ENCODE measurements around the gene DOK6. TPM values are rescaled to one million over a fixed set of nuclear protein-coding genes. Genes with fewer than 3 reads are reported as not detected.
A peak's percentile ranks its signal among the peaks of the same experiment; 100 is the strongest.

Gene DOK6
- total and polyA plus RNA-seq, 2 of the 13 experiments (the other 11 are each of a cell fraction or from before 2014, with no cell fraction given), result 17.0 to 17.2 TPM

DNA sequence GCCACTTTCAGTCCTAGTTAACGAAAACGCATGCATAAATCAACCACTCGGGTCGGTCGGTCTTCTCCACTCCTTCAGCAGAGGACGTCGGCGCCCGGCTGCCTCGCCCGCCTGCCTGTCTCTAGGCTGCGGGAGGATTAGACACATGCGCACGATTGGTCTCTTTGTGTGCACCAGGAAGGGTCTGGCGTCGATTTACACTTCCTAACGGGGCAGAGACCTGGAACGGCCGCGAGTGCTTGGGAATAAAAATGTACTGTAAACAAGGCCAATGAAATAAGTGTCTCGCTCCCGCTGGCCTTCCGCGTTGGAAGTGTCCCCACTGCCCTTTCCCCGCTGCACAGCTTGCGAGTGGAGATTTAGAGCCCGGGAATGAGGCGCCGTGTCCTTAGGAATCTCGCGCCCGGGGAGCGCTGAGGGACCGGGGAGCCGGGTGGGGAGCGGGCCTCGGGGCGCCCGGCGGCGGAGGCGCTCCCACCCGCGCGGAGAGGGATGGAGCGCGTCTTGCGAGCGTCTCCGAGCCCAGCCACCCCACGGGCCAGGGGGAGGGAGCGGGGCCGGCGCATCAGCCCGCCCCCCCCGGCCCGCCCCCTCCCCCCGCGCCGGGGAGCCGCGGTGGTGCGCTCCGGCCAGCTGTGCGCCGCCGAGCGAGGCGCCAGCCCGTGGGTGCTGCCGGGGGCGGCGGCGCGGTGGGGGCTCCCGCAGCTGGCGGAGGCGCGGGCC, at the start of gene DOK6 (continued):
- TF ChIP-seq, protein P1, sequence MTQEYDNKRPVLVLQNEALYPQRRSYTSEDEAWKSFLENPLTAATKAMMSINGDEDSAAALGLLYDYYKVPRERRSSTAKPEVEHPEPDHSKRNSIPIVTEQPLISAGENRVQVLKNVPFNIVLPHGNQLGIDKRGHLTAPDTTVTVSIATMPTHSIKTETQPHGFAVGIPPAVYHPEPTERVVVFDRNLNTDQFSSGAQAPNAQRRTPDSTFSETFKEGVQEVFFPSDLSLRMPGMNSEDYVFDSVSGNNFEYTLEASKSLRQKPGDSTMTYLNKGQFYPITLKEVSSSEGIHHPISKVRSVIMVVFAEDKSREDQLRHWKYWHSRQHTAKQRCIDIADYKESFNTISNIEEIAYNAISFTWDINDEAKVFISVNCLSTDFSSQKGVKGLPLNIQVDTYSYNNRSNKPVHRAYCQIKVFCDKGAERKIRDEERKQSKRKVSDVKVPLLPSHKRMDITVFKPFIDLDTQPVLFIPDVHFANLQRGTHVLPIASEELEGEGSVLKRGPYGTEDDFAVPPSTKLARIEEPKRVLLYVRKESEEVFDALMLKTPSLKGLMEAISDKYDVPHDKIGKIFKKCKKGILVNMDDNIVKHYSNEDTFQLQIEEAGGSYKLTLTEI (CRISPR knock-in tag; conservative IDR thresholded peaks at IDR 0.05), result no peak
- TF ChIP-seq STAG1 (CRISPR knock-in tag; IDR thresholded peaks at IDR 0.05) (peak; percentile 35), ZNF224 (CRISPR knock-in tag; IDR thresholded peaks at IDR 0.05) (no peak), ZNF44 (CRISPR knock-in tag; IDR thresholded peaks at IDR 0.05) (no peak), FLYWCH1 (CRISPR knock-in tag; IDR thresholded peaks at IDR 0.05) (no peak), ZNF326 (CRISPR knock-in tag; IDR thresholded peaks at IDR 0.05; ENCODE audit: borderline replicate concordance) (no peak), HNRNPUL1 (IDR thresholded peaks at IDR 0.05; ENCODE audit: low read depth, low read length) (no peak), ZNF878 (CRISPR knock-in tag; IDR thresholded peaks at IDR 0.05) (no peak), YEATS2 (CRISPR knock-in tag; IDR thresholded peaks at IDR 0.05; ENCODE audit: borderline replicate concordance) (peak; percentile 32; the same call in 1 of the 2 replicates), HOXA9 (CRISPR knock-in tag; IDR thresholded peaks at IDR 0.05; ENCODE audit: borderline replicate concordance) (no peak), SMAD3 (CRISPR knock-in tag; IDR thresholded peaks at IDR 0.05) (peak; percentile 63; the same call in 1 of the 2 replicates)
- TF ChIP-seq, protein P2, sequence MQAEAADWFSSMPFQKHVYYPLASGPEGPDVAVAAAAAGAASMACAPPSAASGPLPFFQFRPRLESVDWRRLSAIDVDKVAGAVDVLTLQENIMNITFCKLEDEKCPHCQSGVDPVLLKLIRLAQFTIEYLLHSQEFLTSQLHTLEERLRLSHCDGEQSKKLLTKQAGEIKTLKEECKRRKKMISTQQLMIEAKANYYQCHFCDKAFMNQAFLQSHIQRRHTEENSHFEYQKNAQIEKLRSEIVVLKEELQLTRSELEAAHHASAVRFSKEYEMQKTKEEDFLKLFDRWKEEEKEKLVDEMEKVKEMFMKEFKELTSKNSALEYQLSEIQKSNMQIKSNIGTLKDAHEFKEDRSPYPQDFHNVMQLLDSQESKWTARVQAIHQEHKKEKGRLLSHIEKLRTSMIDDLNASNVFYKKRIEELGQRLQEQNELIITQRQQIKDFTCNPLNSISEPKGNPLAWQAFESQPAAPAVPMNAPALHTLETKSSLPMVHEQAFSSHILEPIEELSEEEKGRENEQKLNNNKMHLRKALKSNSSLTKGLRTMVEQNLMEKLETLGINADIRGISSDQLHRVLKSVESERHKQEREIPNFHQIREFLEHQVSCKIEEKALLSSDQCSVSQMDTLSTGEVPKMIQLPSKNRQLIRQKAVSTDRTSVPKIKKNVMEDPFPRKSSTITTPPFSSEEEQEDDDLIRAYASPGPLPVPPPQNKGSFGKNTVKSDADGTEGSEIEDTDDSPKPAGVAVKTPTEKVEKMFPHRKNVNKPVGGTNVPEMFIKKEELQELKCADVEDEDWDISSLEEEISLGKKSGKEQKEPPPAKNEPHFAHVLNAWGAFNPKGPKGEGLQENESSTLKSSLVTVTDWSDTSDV (CRISPR knock-in tag; IDR thresholded peaks at IDR 0.05), result peak; percentile 47; the same call in 1 of the 2 replicates
- TF ChIP-seq, protein P3, sequence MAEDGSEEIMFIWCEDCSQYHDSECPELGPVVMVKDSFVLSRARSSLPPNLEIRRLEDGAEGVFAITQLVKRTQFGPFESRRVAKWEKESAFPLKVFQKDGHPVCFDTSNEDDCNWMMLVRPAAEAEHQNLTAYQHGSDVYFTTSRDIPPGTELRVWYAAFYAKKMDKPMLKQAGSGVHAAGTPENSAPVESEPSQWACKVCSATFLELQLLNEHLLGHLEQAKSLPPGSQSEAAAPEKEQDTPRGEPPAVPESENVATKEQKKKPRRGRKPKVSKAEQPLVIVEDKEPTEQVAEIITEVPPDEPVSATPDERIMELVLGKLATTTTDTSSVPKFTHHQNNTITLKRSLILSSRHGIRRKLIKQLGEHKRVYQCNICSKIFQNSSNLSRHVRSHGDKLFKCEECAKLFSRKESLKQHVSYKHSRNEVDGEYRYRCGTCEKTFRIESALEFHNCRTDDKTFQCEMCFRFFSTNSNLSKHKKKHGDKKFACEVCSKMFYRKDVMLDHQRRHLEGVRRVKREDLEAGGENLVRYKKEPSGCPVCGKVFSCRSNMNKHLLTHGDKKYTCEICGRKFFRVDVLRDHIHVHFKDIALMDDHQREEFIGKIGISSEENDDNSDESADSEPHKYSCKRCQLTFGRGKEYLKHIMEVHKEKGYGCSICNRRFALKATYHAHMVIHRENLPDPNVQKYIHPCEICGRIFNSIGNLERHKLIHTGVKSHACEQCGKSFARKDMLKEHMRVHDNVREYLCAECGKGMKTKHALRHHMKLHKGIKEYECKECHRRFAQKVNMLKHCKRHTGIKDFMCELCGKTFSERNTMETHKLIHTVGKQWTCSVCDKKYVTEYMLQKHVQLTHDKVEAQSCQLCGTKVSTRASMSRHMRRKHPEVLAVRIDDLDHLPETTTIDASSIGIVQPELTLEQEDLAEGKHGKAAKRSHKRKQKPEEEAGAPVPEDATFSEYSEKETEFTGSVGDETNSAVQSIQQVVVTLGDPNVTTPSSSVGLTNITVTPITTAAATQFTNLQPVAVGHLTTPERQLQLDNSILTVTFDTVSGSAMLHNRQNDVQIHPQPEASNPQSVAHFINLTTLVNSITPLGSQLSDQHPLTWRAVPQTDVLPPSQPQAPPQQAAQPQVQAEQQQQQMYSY (CRISPR knock-in tag; IDR thresholded peaks at IDR 0.05), result peak; percentile 20; the same call in 1 of the 2 replicates
- TF ChIP-seq, protein P4, sequence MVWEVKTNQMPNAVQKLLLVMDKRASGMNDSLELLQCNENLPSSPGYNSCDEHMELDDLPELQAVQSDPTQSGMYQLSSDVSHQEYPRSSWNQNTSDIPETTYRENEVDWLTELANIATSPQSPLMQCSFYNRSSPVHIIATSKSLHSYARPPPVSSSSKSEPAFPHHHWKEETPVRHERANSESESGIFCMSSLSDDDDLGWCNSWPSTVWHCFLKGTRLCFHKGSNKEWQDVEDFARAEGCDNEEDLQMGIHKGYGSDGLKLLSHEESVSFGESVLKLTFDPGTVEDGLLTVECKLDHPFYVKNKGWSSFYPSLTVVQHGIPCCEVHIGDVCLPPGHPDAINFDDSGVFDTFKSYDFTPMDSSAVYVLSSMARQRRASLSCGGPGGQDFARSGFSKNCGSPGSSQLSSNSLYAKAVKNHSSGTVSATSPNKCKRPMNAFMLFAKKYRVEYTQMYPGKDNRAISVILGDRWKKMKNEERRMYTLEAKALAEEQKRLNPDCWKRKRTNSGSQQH (CRISPR knock-in tag; IDR thresholded peaks at IDR 0.05; ENCODE audit: low read depth), result no peak
- TF ChIP-seq, protein P5, sequence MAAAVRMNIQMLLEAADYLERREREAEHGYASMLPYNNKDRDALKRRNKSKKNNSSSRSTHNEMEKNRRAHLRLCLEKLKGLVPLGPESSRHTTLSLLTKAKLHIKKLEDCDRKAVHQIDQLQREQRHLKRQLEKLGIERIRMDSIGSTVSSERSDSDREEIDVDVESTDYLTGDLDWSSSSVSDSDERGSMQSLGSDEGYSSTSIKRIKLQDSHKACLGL (CRISPR knock-in tag; IDR thresholded peaks at IDR 0.05), result no peak
- TF ChIP-seq, protein P6, sequence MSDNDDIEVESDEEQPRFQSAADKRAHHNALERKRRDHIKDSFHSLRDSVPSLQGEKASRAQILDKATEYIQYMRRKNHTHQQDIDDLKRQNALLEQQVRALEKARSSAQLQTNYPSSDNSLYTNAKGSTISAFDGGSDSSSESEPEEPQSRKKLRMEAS (IDR thresholded peaks at IDR 0.05), result peak; percentile 91
